MM.1S (cell line): ENCODE results near the gene MRPL38.

Source experiments
- DNase-seq: peaks from one replicate; pipeline ENCODE4 v3.0.0-alpha.2; 2015
- H2AFZ ChIP-seq: fragments of 300-600 bp; sonication (generic); 2 replicates; pipeline ENCODE4 v1.6.0; 2016; ENCODE audit warnings: antibody characterized with exemption, low read length
- H3F3A ChIP-seq: fragments of 300-600 bp; sonication (generic); 2 replicates; pipeline ENCODE4 v1.6.1; 2016; ENCODE audit warnings: mild to moderate bottlenecking, antibody characterized with exemption, low read length, moderate library complexity, mixed read lengths; ENCODE audit not compliant: insufficient read depth
- H3K27ac ChIP-seq: fragments of 300-600 bp; sonication (generic); 2 replicates; pipeline ENCODE4 v1.5.1; 2016; ENCODE audit warnings: mild to moderate bottlenecking, low read length
- H3K27me3 ChIP-seq: fragments of 300-600 bp; sonication (generic); replicated peaks from 2 replicates; pipeline ENCODE4 v1.6.0; 2016; ENCODE audit warnings: low read length; ENCODE audit not compliant: insufficient read depth
- H3K36me3 ChIP-seq: fragments of 300-600 bp; sonication (generic); replicated peaks from 2 replicates; pipeline ENCODE4 v1.6.1; 2016; ENCODE audit warnings: mild to moderate bottlenecking, low read length, mixed read lengths; ENCODE audit not compliant: insufficient read depth
- H3K4me1 ChIP-seq: fragments of 300-600 bp; sonication (generic); 2 replicates; pipeline ENCODE4 v1.6.1; 2016; ENCODE audit warnings: low read length, mixed read lengths
- H3K4me2 ChIP-seq: fragments of 300-600 bp; sonication (generic); 2 replicates; pipeline ENCODE4 v1.6.0; 2016; ENCODE audit warnings: low read depth, low read length
- H3K4me3 ChIP-seq: fragments of 300-600 bp; sonication (generic); 2 replicates; pipeline ENCODE4 v1.5.1; 2016; ENCODE audit warnings: low read length, mixed read lengths
- H3K79me2 ChIP-seq: fragments of 300-600 bp; sonication (generic); 2 replicates; pipeline ENCODE4 v1.6.1; 2016; ENCODE audit warnings: mixed run types, low read length, mixed read lengths
- H3K9ac ChIP-seq: fragments of 300-600 bp; sonication (generic); 2 replicates; pipeline ENCODE4 v1.6.1; 2016; ENCODE audit warnings: low read length, mixed read lengths
- H3K9me2 ChIP-seq: fragments of 300-600 bp; sonication (generic); replicated peaks from 2 replicates; pipeline ENCODE4 v1.6.1; 2016; ENCODE audit warnings: mild to moderate bottlenecking, low read length, mixed read lengths; ENCODE audit not compliant: insufficient read depth
- H3K9me3 ChIP-seq: fragments of 300-600 bp; sonication (generic); replicated peaks from 2 replicates; pipeline ENCODE4 v1.6.1; 2016; ENCODE audit warnings: mild to moderate bottlenecking, low read length, mixed read lengths; ENCODE audit not compliant: insufficient read depth
- H4K20me1 ChIP-seq: fragments of 300-600 bp; sonication (generic); 2 replicates; pipeline ENCODE4 v1.6.1; 2016; ENCODE audit warnings: mild to moderate bottlenecking, low read length, moderate library complexity, mixed read lengths; ENCODE audit not compliant: insufficient read depth
- CTCF ChIP-seq: fragments of 300-600 bp; sonication (generic); IDR thresholded peaks from 2 replicates; pipeline ENCODE4 v1.5.1; 2016; ENCODE audit warnings: antibody characterized with exemption, low read length, mixed read lengths
- EZH2 ChIP-seq: fragments of 300-600 bp; sonication (generic); optimal IDR thresholded peaks from 2 replicates; pipeline ENCODE3; 2017; ENCODE audit warnings: low read depth, mild to moderate bottlenecking, antibody characterized with exemption, low read length, mixed read lengths
- EZH2phosphoT487 ChIP-seq: fragments of 300-600 bp; sonication (generic); IDR thresholded peaks from 2 replicates; pipeline ENCODE4 v1.6.1; 2018; ENCODE audit warnings: antibody characterized with exemption, low read length

Gene MRPL38

GRCh38 chr17:75902406-75902805 is 2.3 kb downstream of the MRPL38 start:
- Histone ChIP-seq H3K4me2 (no peak overlapping the region), H3K9me2 (no peaks in the 10 kb centered on the region), H3K27me3 (no peaks in the 10 kb centered on the region), H3K9ac (no peak overlapping the region), H3K79me2 (peaks cover 30% of the 10 kb centered on the region), H3F3A (peaks cover 11% of the 10 kb centered on the region), H3K9me3 (no peaks in the 10 kb centered on the region), H3K4me3 (no peak overlapping the region), H3K27ac (no peak overlapping the region), H3K36me3 (no peaks in the 10 kb centered on the region), H3K4me1 (peaks cover 4% of the 10 kb centered on the region; the same call in 1 of the 2 replicates), H4K20me1 (no peaks in the 10 kb centered on the region), H2AFZ (no peak overlapping the region)
- DNase-seq: no peak
- no peak for TF ChIP-seq EZH2
- no peak for TF ChIP-seq EZH2phosphoT487
- TF ChIP-seq CTCF: no peak

- H3F3A ChIP-seq: peaks cover 12% of the 10 kb centered on the region
- H3K27me3 ChIP-seq: no peaks in the 10 kb centered on the region
- H3K4me2 ChIP-seq: no peak overlapping the region
- H3K9ac ChIP-seq: no peak overlapping the region
- no peak for DNase-seq
- TF ChIP-seq EZH2 (no peak), EZH2phosphoT487 (no peak), CTCF (no peak)
- peaks cover 4% of the 10 kb centered on the region; the same call in 1 of the 2 replicates for H3K4me1 ChIP-seq
- H4K20me1 ChIP-seq: no peaks in the 10 kb centered on the region
- peaks cover 30% of the 10 kb centered on the region for H3K79me2 ChIP-seq
- H2AFZ ChIP-seq: no peak overlapping the region
- no peak overlapping the region for H3K4me3 ChIP-seq
- no peaks in the 10 kb centered on the region for H3K36me3 ChIP-seq
- no peak overlapping the region for H3K27ac ChIP-seq
- no peaks in the 10 kb centered on the region for H3K9me3 ChIP-seq
- H3K9me2 ChIP-seq: no peaks in the 10 kb centered on the region
Observed at GRCh38 chr17:75901727-75902126, 3.0 kb downstream of the MRPL38 start.

GRCh38 chr17:75900691-75901533 is 3.8 kb downstream of the MRPL38 start:
- Histone ChIP-seq H3K79me2 (peaks cover 35% of the 10 kb centered on the region), H3K36me3 (no peaks in the 10 kb centered on the region), H3K4me2 (no peak overlapping the region), H3K4me3 (no peak overlapping the region), H3F3A (peaks cover 12% of the 10 kb centered on the region), H3K4me1 (no peaks in the 10 kb centered on the region), H3K27ac (no peak overlapping the region), H2AFZ (no peak overlapping the region), H4K20me1 (no peaks in the 10 kb centered on the region), H3K9me2 (no peaks in the 10 kb centered on the region), H3K27me3 (no peaks in the 10 kb centered on the region), H3K9ac (no peak overlapping the region), H3K9me3 (no peaks in the 10 kb centered on the region)
- no peak for DNase-seq
- TF ChIP-seq CTCF: no peak
